Activated CD4-positive, alpha-beta T cell treated with anti-CD3 and anti-CD28 coated beads, Interleukin-2, amount 10 ng/mL, durations not matched to agents 24 days and 14 days (primary cell): ENCODE data around the gene ZNF430. TPM values are rescaled to one million over a fixed set of nuclear protein-coding genes. Genes with fewer than 3 reads are reported as not detected.

ENCODE experiments used
- DNase-seq: peaks from one replicate; pipeline ENCODE4 v3.0.0; 2022
- H3K27ac Mint-ChIP-seq: one replicate; pipeline ENCODE4 v1.8.0; 2022; ENCODE audit warnings: mild to moderate bottlenecking, mixed read lengths
- H3K27me3 Mint-ChIP-seq: one replicate; pipeline ENCODE4 v1.8.0; 2022; ENCODE audit warnings: mixed read lengths
- H3K36me3 Mint-ChIP-seq: one replicate; pipeline ENCODE4 v1.8.0; 2022; ENCODE audit warnings: low read depth, mild to moderate bottlenecking, mixed read lengths
- H3K4me1 Mint-ChIP-seq: one replicate; pipeline ENCODE4 v1.8.0; 2021; ENCODE audit warnings: mixed read lengths
- H3K4me3 Mint-ChIP-seq: one replicate; pipeline ENCODE4 v1.8.0; 2022; ENCODE audit warnings: mild to moderate bottlenecking, moderate library complexity, mixed read lengths
- H3K9me3 Mint-ChIP-seq: one replicate; pipeline ENCODE4 v1.8.0; 2021; ENCODE audit warnings: mixed read lengths
- intact Hi-C: fragments of 100-400 bp; cut with micrococcal nuclease; formaldehyde crosslinking; loops from one replicate; pipeline ENCODE4 v1.15.1; 2023
- total RNA-seq: library from RNA; stranded (reverse); gene quantifications from 2 replicates; pipeline ENCODE4 v1.2.3, GENCODE V29; 2022

The ZNF430 gene
- total RNA-seq, 1 donor from 2014 or later, result 25.1 TPM

DNA sequence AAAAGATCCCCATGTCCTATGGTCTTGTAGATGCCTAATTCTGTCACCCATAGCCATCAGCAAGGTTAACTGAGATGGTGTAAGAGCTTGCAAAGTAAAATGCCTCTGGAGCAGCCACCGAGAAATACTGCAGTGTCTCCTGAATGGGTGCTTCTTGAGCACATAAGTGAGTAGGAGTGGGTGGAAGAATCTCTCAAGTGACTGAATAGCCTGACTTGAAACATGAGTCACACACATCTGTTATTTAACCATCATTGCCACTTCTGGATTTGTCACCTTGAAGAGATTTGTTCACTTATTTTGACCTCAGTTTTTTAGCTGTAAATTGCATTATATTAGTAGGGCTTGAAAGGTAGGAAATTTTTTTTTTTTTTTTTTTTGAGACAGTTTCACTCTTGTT is 63.9 kb downstream of the ZNF430 start:
- DNase-seq, result no peak
- intact Hi-C loops, result loop anchor here (5.0 kb wide), 1 partner anchor 423 kb away; the partner anchor contains the start of gene ZNF429
- Mint-ChIP-seq H3K27me3 (no peaks in the 10 kb centered on the region), H3K9me3 (peaks cover 4% of the 10 kb centered on the region), H3K36me3 (peaks cover 45% of the 10 kb centered on the region), H3K27ac (peak overlapping the region; percentile 69), H3K4me1 (peaks cover 26% of the 10 kb centered on the region), H3K4me3 (peak overlapping the region; percentile 39)

DNA sequence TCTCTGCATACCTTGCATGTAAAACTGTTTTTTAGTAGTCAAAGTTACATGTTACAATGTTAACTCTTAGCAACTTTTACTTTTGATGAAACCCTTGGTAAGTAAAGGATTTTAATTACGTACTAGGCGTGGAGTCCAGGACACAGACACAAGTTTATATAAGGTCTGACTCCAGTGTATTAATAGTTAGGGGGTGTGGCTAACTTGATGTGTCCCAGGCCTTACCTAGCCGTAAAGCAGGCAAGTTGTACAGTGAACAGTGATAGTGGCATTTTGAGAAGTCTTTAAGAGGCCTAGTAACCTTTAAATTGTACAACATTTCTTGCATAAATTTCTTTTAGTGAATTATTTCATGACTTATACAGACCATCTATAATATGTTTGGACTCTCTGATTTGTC is 67.4 kb downstream of the ZNF430 start:
- H3K4me3 Mint-ChIP-seq, result no peak overlapping the region
- peaks cover 4% of the 10 kb centered on the region for H3K9me3 Mint-ChIP-seq
- no peak for DNase-seq
- intact Hi-C loops, result no loop called here
- peaks cover 20% of the 10 kb centered on the region for H3K4me1 Mint-ChIP-seq
- H3K36me3 Mint-ChIP-seq, result peaks cover 63% of the 10 kb centered on the region
- H3K27ac Mint-ChIP-seq, result no peak overlapping the region
- H3K27me3 Mint-ChIP-seq, result no peaks in the 10 kb centered on the region

DNA sequence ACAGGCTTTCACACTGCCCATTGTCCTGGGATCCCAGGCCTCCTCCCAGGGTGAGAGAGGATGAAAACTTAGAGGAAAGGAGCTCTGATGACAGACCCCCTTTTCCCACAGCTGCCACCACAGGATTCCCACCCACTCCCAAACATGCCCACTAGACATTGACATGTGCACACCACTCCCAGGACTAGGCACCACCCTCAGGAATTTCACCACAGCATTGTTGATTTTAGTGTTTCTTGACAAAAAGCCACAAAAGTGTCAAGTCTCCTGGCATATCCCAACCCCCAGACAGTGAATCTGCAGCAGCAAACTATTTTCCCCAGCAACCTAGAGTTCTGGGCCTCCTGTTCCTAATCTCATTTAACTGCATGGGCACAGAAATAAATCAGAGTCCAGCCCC is 71.7 kb downstream of the ZNF430 start:
- Mint-ChIP-seq H3K9me3 (peaks cover 8% of the 10 kb centered on the region), H3K27me3 (no peaks in the 10 kb centered on the region), H3K27ac (no peak overlapping the region), H3K4me3 (no peak overlapping the region), H3K36me3 (peaks cover 58% of the 10 kb centered on the region), H3K4me1 (no peaks in the 10 kb centered on the region)
- intact Hi-C loops, result no loop called here
- DNase-seq, result no peak

DNA sequence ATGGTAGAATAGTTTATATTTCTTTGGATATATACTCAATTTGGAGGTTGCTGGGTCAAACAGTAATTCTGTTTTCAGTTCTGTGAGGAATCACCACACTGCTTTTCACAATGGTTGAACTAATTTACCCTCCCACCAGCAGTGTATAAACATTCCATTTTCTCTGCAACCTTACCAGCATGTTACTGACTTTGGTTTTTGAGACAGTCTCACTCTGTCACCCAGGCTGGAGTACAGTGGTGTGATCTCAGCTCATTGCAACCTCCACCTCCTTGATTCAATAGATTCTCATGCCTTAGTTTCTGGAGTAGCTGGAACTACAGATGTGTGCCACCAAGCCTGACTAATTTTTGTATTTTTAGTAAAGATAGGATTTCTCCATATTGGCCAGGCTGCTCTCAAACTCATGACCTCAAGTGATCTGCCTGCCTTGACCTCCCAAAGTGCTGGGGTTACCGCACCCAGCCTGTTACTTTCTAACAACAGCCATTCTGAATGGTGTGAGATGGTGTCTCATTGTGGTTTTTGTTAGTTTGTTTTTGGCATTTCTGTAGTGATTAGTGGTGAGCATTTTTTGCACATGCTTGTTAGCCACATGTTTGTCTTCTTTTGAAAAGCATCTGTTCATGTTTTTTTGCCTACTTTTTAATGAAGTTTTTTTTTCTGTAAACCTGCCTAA is 74.0 kb downstream of the ZNF430 start:
- H3K27ac Mint-ChIP-seq, result no peak overlapping the region
- H3K27me3 Mint-ChIP-seq, result no peaks in the 10 kb centered on the region
- peaks cover 65% of the 10 kb centered on the region for H3K36me3 Mint-ChIP-seq
- intact Hi-C loops, result no loop called here
- DNase-seq, result no peak
- peaks cover 8% of the 10 kb centered on the region for H3K9me3 Mint-ChIP-seq
- no peaks in the 10 kb centered on the region for H3K4me1 Mint-ChIP-seq
- no peak overlapping the region for H3K4me3 Mint-ChIP-seq

DNA sequence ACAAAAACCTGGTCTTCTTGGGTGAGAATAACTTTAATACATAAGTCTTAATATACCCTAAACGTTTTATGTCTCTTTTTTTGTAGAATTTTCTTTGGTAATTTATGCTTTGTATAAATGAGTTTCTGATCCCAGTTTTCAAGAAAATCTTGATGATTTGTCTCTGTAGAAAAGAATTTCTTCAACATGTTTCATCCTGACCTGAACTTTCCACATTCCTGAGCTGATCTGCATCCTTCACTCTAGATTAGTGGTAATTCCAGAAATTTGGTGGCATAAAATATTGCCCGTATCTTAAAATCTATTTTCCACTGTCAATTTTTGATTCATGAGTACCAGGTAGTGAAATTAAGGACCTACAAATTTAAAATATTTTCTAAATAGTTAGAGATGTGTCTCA is 77.8 kb downstream of the ZNF430 start:
- peaks cover 68% of the 10 kb centered on the region for H3K36me3 Mint-ChIP-seq
- intact Hi-C loops, result no loop called here

DNA sequence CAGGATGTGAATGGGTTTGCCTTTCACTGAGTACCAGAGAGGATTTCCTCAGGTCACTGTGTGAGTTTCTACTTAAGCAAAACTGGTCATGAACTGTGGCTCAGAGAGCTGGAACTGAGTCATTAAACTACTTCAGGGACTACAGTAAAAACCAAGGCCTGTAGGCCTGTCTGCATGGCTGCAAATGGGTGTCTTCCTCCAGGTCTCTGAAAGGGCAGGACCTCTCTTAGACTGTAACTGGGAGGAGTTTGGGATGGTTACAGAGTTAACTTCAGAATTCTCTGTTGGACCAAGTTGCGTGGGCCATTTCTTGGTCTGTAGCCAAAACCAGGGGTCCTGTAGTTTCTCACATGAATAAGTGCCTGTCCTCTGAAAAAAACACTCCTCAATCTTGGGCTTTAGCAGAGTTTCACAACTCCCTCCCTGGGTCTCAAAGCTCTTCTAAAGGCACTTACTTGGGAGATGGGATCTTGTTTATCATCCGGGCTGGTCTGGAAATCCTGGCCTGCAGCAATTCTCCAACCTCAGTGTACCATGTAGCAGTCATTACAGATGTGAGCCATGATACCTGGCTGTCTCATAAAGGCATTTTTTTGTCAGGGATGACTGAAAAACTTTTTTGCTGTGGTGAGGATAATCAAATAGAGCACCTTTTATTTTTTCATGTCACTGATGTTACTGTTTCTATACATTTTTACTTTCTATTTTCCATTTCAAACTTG is 81.2 kb downstream of the ZNF430 start:
- Mint-ChIP-seq H3K27me3 (no peaks in the 10 kb centered on the region), H3K36me3 (peaks cover 75% of the 10 kb centered on the region), H3K9me3 (peaks cover 1% of the 10 kb centered on the region), H3K4me3 (no peak overlapping the region), H3K4me1 (peaks cover 2% of the 10 kb centered on the region), H3K27ac (no peak overlapping the region)
- intact Hi-C loops, result no loop called here
- peak; percentile 53 for DNase-seq

More for the DNA sequence above, 77.8 kb downstream of the ZNF430 start:
- Mint-ChIP-seq H3K27me3 (no peaks in the 10 kb centered on the region), H3K9me3 (peaks cover 8% of the 10 kb centered on the region), H3K4me3 (no peak overlapping the region), H3K27ac (no peak overlapping the region), H3K4me1 (peaks cover 2% of the 10 kb centered on the region)
- no peak for DNase-seq

DNA sequence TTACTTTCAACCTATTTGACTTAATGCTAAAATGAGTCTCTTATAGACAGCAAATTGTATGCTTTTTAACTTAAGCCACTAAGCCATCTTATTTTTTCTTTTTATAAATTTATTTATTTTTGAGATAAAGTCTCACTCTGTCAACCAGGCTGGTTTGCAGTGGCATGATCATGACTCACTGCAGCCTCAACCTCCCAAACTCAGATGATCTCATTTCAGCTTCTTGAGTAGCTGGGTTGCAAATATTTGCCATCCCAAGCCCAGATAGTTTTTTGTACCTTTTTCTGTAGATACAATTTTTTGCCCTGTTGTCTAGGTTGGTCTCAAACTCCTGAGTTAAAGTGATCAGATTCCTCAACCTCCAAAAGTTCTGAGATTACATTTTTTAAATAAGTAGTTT is 88.7 kb downstream of the ZNF430 start:
- peaks cover 85% of the 10 kb centered on the region for H3K36me3 Mint-ChIP-seq
- peaks cover 38% of the 10 kb centered on the region for H3K9me3 Mint-ChIP-seq
- no peaks in the 10 kb centered on the region for H3K27me3 Mint-ChIP-seq
- H3K4me3 Mint-ChIP-seq, result no peak overlapping the region
- intact Hi-C loops, result no loop called here
- no peak overlapping the region for H3K27ac Mint-ChIP-seq
- no peaks in the 10 kb centered on the region for H3K4me1 Mint-ChIP-seq
- peak; percentile 6 for DNase-seq

Other genes starting within 250 kb of the ZNF430 start
- gene ZNF66, start 244.4 kb upstream of the ZNF430 start, total RNA-seq, result 7.9 and 10.7 TPM in 2 replicates
- gene ZNF85, start 97.4 kb upstream of the ZNF430 start, total RNA-seq, result 9.9 and 11.9 TPM in 2 replicates
- gene ZNF714, start 61.5 kb downstream of the ZNF430 start, total RNA-seq, result 18.8 and 20.4 TPM in 2 replicates
- gene ZNF431, start 121.4 kb downstream of the ZNF430 start, total RNA-seq, result 14.2 and 14.8 TPM in 2 replicates